Small intestine (tissue), 7 donors: ENCODE results near the gene GAPT. TPM values are rescaled to one million over a fixed set of nuclear protein-coding genes. Genes with fewer than 3 reads are reported as not detected.

Experiments used
- DNase-seq, 2 donors: peaks; one replicate each; pipeline versions ENCODE4 v3.0.0 to v3.0.0-alpha.2; 2013
- FAIRE-seq: peaks from 2 replicates; lab custom pipeline; 2012; peaks lifted over from hg19 to GRCh38; lab: Jason Lieb, UNC
- H3K27ac ChIP-seq, 3 donors: one replicate each; pipeline ENCODE4 v1.5.1; 2013; ENCODE audit warnings: low read length in 2 of 3, mild to moderate bottlenecking in 2 of 3, control low read depth in 1 of 3, inconsistent platforms in 1 of 3, low read depth in 1 of 3, moderate library complexity in 1 of 3
- H3K27me3 ChIP-seq, 3 donors: one replicate each; pipeline ENCODE4 v1.6.1; 2013; ENCODE audit warnings: low read length in 3 of 3, inconsistent platforms in 1 of 3; ENCODE audit not compliant: control insufficient read depth in 3 of 3, insufficient read depth in 3 of 3
- H3K36me3 ChIP-seq, 3 donors: one replicate each; pipeline ENCODE4 v1.6.1; 2013; ENCODE audit warnings: low read length in 3 of 3, inconsistent platforms in 1 of 3, low read depth in 1 of 3, mild to moderate bottlenecking in 1 of 3, moderate library complexity in 1 of 3; ENCODE audit not compliant: control insufficient read depth in 3 of 3, insufficient read depth in 2 of 3
- H3K4me1 ChIP-seq, 3 donors: one replicate each; pipeline ENCODE4 v1.6.1; 2013; ENCODE audit warnings: low read length in 2 of 3, inconsistent platforms in 1 of 3, low read depth in 1 of 3, mild to moderate bottlenecking in 1 of 3, moderate library complexity in 1 of 3; ENCODE audit not compliant: control insufficient read depth in 3 of 3, insufficient read depth in 2 of 3
- H3K4me3 ChIP-seq, 3 donors: one replicate each; pipeline ENCODE4 v1.5.1; 2013; ENCODE audit warnings: low read length in 3 of 3, control low read depth in 1 of 3, inconsistent platforms in 1 of 3, low read depth in 1 of 3, mild to moderate bottlenecking in 1 of 3, moderate library complexity in 1 of 3
- H3K9me3 ChIP-seq, 2 donors: one replicate each; pipeline ENCODE4 v1.6.1; 2013; ENCODE audit warnings: low read depth in 1 of 2, low read length in 1 of 2; ENCODE audit not compliant: control insufficient read depth in 2 of 2, insufficient read depth in 1 of 2
- WGBS, 3 donors: extraction: QIAGEN DNeasy Blood & Tissue Kit; methylation state at CpG; one replicate each; pipeline ENCODE4 v1.1.7; 2013; 5-methylcytosine and 5-hydroxymethylcytosine counted together
- polyA plus RNA-seq, 4 donors: library from polyadenylated mRNA; stranded (reverse) in 3 of 4; unstranded in 1 of 4; fragments of 200-250 nt in 3 of 4; fragments of 120-200 nt in 1 of 4; gene quantifications; one replicate each; pipeline versions ENCODE4 v1.2.1 to v1.2.3, GENCODE V29; 2013
- donor health status: healthy with polysubstance abuse.
- donor health status: control.
- donor health status: control.
- donor health status: Bipolar disorder and iron deficiency.
- donor health status: healthy.

GAPT gene
- polyA plus RNA-seq, 4 donors: 0.46 to 5.1 (median 0.58) TPM; not detected in 1

GRCh38 chr5:58501778-58502417 is 10.7 kb downstream of the GAPT start:
- no peak overlapping the region for H3K4me3 ChIP-seq
- no peaks in the 10 kb centered on the region for H3K9me3 ChIP-seq
- 77 to 85% (median 80%) methylated on average over 2 of the region's 2 CpGs for WGBS, 3 donors
- DNase-seq: no peak
- H3K36me3 ChIP-seq: no peaks in the 10 kb centered on the region
- no peaks in the 10 kb centered on the region for H3K27me3 ChIP-seq
- no peaks in the 10 kb centered on the region for H3K4me1 ChIP-seq
- no peak for FAIRE-seq
- no peak overlapping the region for H3K27ac ChIP-seq

DNA sequence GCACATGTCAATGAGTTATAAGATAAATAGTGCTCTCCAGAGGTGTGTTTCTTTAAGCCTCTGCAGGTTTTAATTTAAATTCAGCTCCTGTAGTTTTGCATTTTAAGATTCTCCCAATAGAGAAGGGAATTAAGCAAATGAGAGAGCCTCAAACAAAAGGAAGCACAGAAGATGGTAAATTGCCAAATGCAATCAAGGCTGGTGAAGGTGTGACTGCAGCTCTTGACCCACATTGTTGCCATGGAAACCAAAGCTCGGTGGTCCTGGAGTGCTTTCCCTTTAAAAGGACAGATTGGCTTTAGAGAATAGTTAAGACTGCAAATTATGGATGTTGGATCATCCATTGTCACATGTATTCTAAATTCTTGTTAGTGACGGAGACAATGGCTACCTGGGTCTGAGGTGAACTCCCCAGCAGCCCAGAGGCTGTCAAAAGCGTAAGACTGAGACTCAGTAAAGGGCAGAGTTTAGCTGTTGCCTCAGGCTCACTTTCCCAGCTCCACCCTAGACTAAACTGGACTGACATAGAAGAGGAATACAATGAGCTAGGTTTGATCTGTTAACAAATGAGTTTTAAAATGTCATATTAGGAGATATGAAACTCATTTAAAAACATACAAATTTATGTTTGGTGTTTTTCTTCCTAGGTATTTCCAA is 12.3 kb downstream of the GAPT start:
- Histone ChIP-seq H3K4me1 (no peaks in the 10 kb centered on the region), H3K27me3 (no peaks in the 10 kb centered on the region), H3K27ac (no peak overlapping the region), H3K4me3 (no peak overlapping the region), H3K9me3 (no peaks in the 10 kb centered on the region), H3K36me3 (no peaks in the 10 kb centered on the region)
- 58 to 63% (median 62%) methylated on average over 3 of the region's 3 CpGs for WGBS, 3 donors
- no peak for FAIRE-seq
- DNase-seq: no peak

- no peak overlapping the region for H3K4me3 ChIP-seq
- 53 to 66% (median 62%) methylated on average over 3 of the region's 3 CpGs for WGBS, 3 donors
- H3K36me3 ChIP-seq: no peaks in the 10 kb centered on the region
- H3K27ac ChIP-seq: no peak overlapping the region
- DNase-seq (no peak), FAIRE-seq (no peak)
- no peaks in the 10 kb centered on the region for H3K4me1 ChIP-seq
- H3K27me3 ChIP-seq: no peaks in the 10 kb centered on the region
- H3K9me3 ChIP-seq: no peaks in the 10 kb centered on the region
These were observed 13.5 kb downstream of the GAPT start for GRCh38 chr5:58504766-58505165.

- DNase-seq (no peak), FAIRE-seq (no peak)
- Histone ChIP-seq H3K4me1 (no peaks in the 10 kb centered on the region), H3K27ac (no peak overlapping the region), H3K27me3 (no peaks in the 10 kb centered on the region), H3K36me3 (no peaks in the 10 kb centered on the region), H3K9me3 (no peaks in the 10 kb centered on the region), H3K4me3 (no peak overlapping the region)
- 42 to 51% (median 43%) methylated on average over 3 of the region's 3 CpGs for WGBS, 3 donors
These were observed 14.3 kb downstream of the GAPT start for GRCh38 chr5:58505502-58505901.

DNA sequence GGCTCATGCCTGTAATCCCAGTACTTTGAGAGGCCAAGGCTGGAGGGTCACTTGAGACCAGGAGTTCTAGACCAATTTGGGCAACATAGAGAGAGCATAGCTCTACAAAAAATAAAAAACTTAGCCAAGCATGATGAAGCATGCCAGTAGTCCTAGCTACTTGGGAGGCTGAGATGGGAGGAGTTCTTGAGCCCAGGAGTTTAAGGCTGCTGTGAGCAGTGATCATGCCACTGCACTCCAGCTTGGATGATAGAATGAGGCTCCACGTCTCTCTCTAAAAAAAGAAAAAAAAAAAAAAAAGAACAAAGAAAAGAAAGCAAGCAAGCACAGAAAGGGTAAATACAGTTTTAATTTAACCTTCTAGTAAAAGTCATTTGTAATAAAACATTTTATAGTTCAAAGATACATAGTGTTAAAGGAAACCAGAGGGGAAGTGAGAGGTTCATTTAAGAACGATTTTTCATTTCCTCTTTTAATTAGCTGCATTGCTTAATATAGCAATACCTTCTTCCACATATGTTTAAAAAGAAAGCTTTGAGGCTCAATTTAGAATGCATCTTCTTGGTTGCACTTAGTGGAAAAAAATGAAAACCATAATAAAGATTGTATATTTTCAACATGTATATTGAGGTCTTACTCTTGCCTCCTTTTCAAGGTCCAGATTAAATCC is 14.9 kb downstream of the GAPT start:
- DNase-seq (no peak), FAIRE-seq (no peak)
- H3K36me3 ChIP-seq: no peaks in the 10 kb centered on the region
- no peak overlapping the region for H3K4me3 ChIP-seq
- H3K9me3 ChIP-seq: no peaks in the 10 kb centered on the region
- no peaks in the 10 kb centered on the region for H3K4me1 ChIP-seq
- H3K27ac ChIP-seq: no peak overlapping the region
- WGBS, 3 donors: 38 to 70% (median 59%) methylated on average over 2 of the region's 2 CpGs
- H3K27me3 ChIP-seq: no peaks in the 10 kb centered on the region

- no peaks in the 10 kb centered on the region for H3K4me1 ChIP-seq
- H3K27ac ChIP-seq: no peak overlapping the region
- WGBS, 3 donors: 33 to 58% (median 39%) methylated on average over 4 of the region's 4 CpGs
- DNase-seq (no peak), FAIRE-seq (no peak)
- H3K27me3 ChIP-seq: no peaks in the 10 kb centered on the region
- H3K9me3 ChIP-seq: no peaks in the 10 kb centered on the region
- no peak overlapping the region for H3K4me3 ChIP-seq
- H3K36me3 ChIP-seq: no peaks in the 10 kb centered on the region
These were observed 16.5 kb downstream of the GAPT start for GRCh38 chr5:58507715-58508114.

- no peak overlapping the region for H3K4me3 ChIP-seq
- FAIRE-seq: no peak
- peaks cover 0 to 14% of the 10 kb centered on the region in 2 donors for H3K9me3 ChIP-seq
- no peaks in the 10 kb centered on the region for H3K36me3 ChIP-seq
- H3K27ac ChIP-seq: no peak overlapping the region
- no peak for DNase-seq
- no peaks in the 10 kb centered on the region for H3K27me3 ChIP-seq
- no peaks in the 10 kb centered on the region for H3K4me1 ChIP-seq
These were observed 26.0 kb downstream of the GAPT start for GRCh38 chr5:58517198-58517597.

GRCh38 chr5:58523956-58524355 is 32.7 kb downstream of the GAPT start:
- H3K4me1 ChIP-seq: no peaks in the 10 kb centered on the region
- DNase-seq (no peak), FAIRE-seq (no peak)

More at GRCh38 chr5:58523956-58524355, 32.7 kb downstream of the GAPT start:
- Histone ChIP-seq H3K4me3 (no peak overlapping the region), H3K27ac (no peak overlapping the region), H3K36me3 (no peaks in the 10 kb centered on the region), H3K9me3 (no peaks in the 10 kb centered on the region), H3K27me3 (no peaks in the 10 kb centered on the region)
